HUES64 (cell line): Measurements from ENCODE around the gene EIF5. TPM values are rescaled to one million over a fixed set of nuclear protein-coding genes. Genes with fewer than 3 reads are reported as not detected.

Source experiments
- H3K27ac ChIP-seq: 2 replicates; pipeline ENCODE4 v1.7.0; 2013; ENCODE audit warnings: low read depth, low read length, inconsistent platforms
- H3K27me3 ChIP-seq: 2 replicates; pipeline ENCODE4 v1.6.1; 2013; ENCODE audit warnings: mild to moderate bottlenecking, low read length; ENCODE audit not compliant: insufficient read depth
- H3K36me3 ChIP-seq: 2 replicates; pipeline ENCODE4 v1.6.1; 2013; ENCODE audit warnings: mild to moderate bottlenecking, low read length; ENCODE audit not compliant: insufficient read depth
- H3K4me1 ChIP-seq: 2 replicates; pipeline ENCODE4 v1.6.1; 2013; ENCODE audit warnings: mild to moderate bottlenecking, low read length, moderate library complexity; ENCODE audit not compliant: insufficient read depth
- H3K4me3 ChIP-seq: 2 replicates; pipeline ENCODE4 v1.5.1; 2013; ENCODE audit warnings: mild to moderate bottlenecking, low read length, moderate library complexity
- H3K9ac ChIP-seq: 2 replicates; pipeline ENCODE4 v1.6.1; 2013; ENCODE audit warnings: mild to moderate bottlenecking, low read depth, low read length
- H3K9me3 ChIP-seq: 2 replicates; pipeline ENCODE4 v1.6.1; 2013; ENCODE audit warnings: low read depth, low read length; ENCODE audit not compliant: insufficient read depth
- WGBS: fragments of 150-250, 120-280 bp; methylation state at CpG from one replicate; pipeline ENCODE4 v1.1.7; 2013; ENCODE audit warnings: missing lambda C conversion rate; 5-methylcytosine and 5-hydroxymethylcytosine counted together
- polyA plus RNA-seq, 2 experiments: library from polyadenylated mRNA; stranded (reverse); fragments of 50-300 nt; gene quantifications; one replicate each; pipeline ENCODE4 v1.2.3, GENCODE V29; 2013

EIF5 gene
- 269 TPM for polyA plus RNA-seq (2013, experiment 1 of 2)
- 257 TPM for polyA plus RNA-seq (2013, experiment 2 of 2)

GRCh38 chr14:103333754-103334643, at the start of gene EIF5:
Gene EIF5 (plus strand): TSS chr14:103334237. CDS start chr14:103335861, 1,624 bp downstream.
- Histone ChIP-seq H3K36me3 (peaks cover 42% of the 10 kb centered on the region), H3K27ac (peak within 1 kb of the TSS; percentile 97), H3K27me3 (no peaks in the 10 kb centered on the region), H3K4me3 (peak within 1 kb of the TSS; percentile 89), H3K9me3 (no peaks in the 10 kb centered on the region), H3K4me1 (peaks cover 21% of the 10 kb centered on the region), H3K9ac (peak within 1 kb of the TSS; percentile 100)
- WGBS, result under 1% methylated on average over 103 of the region's 103 CpGs

- Histone ChIP-seq H3K4me3 (no peak overlapping the region), H3K4me1 (peaks cover 20% of the 10 kb centered on the region), H3K9me3 (no peaks in the 10 kb centered on the region), H3K27ac (peak overlapping the region; percentile 42; the same call in 1 of the 2 replicates), H3K27me3 (peaks cover 11% of the 10 kb centered on the region), H3K36me3 (no peaks in the 10 kb centered on the region), H3K9ac (no peak overlapping the region)
- WGBS, result 66% methylated on average over 9 of the region's 9 CpGs
These were observed 49.2 kb upstream of the EIF5 start for GRCh38 chr14:103284574-103285467.

DNA sequence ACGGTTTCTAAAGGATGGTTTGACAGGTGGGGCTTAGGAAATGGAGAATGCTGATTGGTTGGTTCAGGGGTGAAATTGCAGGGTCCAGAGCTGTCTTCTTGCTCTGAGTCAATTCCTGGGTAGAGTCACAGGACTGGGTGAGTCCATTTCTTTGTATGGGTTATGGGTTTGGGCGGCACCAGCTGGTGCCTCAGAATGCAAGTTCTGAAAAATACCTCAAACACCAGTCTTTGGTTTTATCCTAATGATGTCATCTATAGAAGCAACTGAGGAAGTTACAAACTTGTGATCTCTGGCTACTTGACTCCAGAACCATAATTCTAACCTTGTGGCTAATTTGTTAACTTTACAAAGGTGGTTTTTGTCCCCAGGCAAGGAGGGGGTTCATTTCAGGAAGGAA, 47.6 kb upstream of the EIF5 start:
- no peaks in the 10 kb centered on the region; the same call in 1 of the 2 replicates for H3K27me3 ChIP-seq
- peaks cover 18% of the 10 kb centered on the region for H3K4me1 ChIP-seq
- WGBS, result 95% methylated on average over 2 of the region's 2 CpGs
- no peak overlapping the region for H3K4me3 ChIP-seq
- H3K9me3 ChIP-seq, result no peaks in the 10 kb centered on the region
- no peak overlapping the region for H3K9ac ChIP-seq
- no peak overlapping the region for H3K27ac ChIP-seq
- no peaks in the 10 kb centered on the region for H3K36me3 ChIP-seq

DNA sequence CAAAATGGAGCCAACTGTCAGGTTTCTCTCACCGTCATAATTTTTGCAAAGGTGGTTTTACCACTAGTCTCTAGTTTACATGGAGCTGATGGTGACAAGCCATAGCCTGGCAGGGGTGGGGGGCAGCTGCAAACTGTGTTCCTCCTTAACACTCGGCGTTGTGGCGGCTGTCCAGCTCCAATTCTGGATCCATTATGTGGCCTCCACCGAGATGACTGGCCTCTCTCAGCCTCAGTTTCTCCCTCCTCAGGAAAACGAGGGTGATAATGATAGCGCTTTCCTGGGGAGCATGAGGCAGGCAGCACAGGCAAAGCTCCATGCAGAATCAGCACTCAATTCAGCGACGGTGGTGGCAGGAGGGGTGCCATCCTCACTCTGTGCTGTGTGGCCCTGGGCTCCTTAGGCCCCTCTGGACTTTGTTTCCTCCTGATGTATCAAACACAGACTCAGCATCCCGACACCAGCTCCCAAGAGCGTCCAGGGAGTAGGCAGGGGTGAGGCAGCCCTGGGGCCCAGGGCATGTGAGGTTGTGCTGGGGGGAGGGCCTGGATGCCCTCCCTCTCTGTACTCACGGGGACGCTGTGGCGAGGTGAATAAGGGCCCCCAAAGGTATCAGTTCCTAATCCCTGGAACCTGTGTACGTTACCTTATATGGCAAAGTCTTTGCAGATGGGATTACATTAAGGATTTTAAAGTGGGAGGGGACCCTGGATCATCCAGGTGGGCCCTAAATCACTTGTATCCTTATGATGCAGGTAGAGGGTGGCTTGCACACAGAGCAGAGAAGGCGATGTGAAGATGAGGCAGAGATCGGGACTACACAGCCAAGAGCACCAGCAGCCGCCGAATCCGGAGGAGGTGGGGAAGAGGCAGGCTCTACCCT, 46.8 kb upstream of the EIF5 start:
- Histone ChIP-seq H3K9me3 (no peaks in the 10 kb centered on the region), H3K4me1 (peaks cover 15% of the 10 kb centered on the region), H3K27ac (no peak overlapping the region), H3K4me3 (no peak overlapping the region), H3K27me3 (no peaks in the 10 kb centered on the region; the same call in 1 of the 2 replicates), H3K9ac (no peak overlapping the region), H3K36me3 (no peaks in the 10 kb centered on the region)
- 92% methylated on average over 20 of the region's 20 CpGs for WGBS

DNA sequence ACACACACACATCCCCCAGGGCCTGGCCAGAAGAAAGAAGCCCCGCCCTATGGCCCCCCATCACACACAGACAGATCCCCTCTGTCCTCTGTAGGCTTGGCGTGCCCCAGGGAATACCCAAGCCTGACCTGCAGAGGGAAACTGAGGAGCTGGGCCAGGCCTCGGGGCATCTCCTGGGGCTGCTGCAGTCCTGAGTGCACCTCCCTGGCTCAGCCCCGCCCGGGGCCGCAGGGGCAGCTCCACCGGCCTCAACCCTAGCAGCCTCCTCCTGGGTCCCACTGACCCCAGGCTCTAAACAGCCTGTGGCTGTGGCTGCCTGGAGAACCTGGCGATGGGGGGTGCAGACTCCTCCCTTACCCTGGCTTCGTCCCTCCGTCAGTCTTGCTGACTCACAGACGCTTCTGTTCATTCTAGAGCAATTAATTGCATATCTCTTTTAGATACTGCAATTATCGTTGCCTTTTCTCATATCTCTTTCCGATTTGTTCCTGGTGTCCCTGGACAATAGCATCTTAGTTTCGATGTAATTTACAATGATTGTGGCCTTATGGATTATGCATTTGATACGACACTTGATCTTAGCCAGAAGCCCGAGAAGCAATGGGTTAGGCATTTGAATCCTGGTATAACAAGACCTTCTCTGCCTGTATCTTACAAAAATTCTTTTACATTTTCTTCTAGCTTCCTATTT, 45.8 kb upstream of the EIF5 start:
- H3K9ac ChIP-seq, result no peak overlapping the region
- no peak overlapping the region for H3K4me3 ChIP-seq
- no peaks in the 10 kb centered on the region for H3K9me3 ChIP-seq
- no peaks in the 10 kb centered on the region; the same call in 1 of the 2 replicates for H3K27me3 ChIP-seq
- no peaks in the 10 kb centered on the region for H3K36me3 ChIP-seq
- WGBS, result 87% methylated on average over 16 of the region's 16 CpGs
- H3K4me1 ChIP-seq, result peaks cover 14% of the 10 kb centered on the region
- H3K27ac ChIP-seq, result no peak overlapping the region

DNA sequence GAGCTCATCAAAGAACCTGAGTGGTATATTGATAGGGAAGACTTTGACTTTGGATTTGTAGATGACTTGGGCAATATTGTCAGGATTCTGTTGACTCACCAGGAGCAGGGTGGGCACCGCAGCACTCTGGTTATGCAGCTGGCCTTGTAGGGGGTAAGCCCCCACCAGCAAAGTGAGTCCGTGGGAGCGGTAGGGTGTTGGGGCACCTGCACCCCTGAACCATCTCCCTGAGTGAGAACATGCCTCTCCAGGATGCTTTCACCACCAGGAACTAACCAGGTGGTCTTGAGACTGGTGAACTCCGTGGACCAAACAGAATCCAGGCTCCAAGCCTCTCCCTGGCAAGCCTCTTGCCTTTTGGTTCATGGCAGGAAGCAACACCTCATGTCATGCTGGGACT, 44.0 kb upstream of the EIF5 start:
- Histone ChIP-seq H3K9ac (no peak overlapping the region), H3K9me3 (no peaks in the 10 kb centered on the region), H3K4me1 (peaks cover 3% of the 10 kb centered on the region; the same call in 1 of the 2 replicates), H3K4me3 (no peak overlapping the region), H3K27ac (no peak overlapping the region), H3K36me3 (no peaks in the 10 kb centered on the region), H3K27me3 (no peaks in the 10 kb centered on the region)
- 93% methylated on average over 4 of the region's 4 CpGs for WGBS

DNA sequence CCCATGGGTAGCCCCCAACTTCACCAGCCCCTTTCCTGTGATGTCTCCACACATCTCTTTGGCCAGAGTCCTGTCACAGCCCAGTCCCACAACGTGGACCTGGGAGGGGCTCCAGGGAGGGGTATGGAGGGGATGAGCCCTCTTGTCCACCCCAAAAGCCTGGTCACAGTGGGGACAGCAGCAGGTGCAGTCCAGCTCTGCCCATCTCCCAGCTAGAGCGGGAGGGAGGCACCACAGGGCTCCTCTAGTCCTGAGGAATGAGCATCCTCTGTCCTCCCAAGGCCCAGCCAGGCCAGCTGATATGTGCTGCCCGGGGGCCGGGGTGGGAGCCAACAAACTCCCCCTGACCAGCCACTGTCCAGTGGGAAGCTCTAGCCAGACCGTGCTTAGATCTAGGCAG, 43.5 kb upstream of the EIF5 start:
- H3K36me3 ChIP-seq, result no peaks in the 10 kb centered on the region
- H3K27ac ChIP-seq, result no peak overlapping the region
- WGBS, result 90% methylated on average over 5 of the region's 5 CpGs
- no peaks in the 10 kb centered on the region for H3K27me3 ChIP-seq
- no peaks in the 10 kb centered on the region for H3K4me1 ChIP-seq
- no peak overlapping the region for H3K9ac ChIP-seq
- no peak overlapping the region for H3K4me3 ChIP-seq
- H3K9me3 ChIP-seq, result no peaks in the 10 kb centered on the region

DNA sequence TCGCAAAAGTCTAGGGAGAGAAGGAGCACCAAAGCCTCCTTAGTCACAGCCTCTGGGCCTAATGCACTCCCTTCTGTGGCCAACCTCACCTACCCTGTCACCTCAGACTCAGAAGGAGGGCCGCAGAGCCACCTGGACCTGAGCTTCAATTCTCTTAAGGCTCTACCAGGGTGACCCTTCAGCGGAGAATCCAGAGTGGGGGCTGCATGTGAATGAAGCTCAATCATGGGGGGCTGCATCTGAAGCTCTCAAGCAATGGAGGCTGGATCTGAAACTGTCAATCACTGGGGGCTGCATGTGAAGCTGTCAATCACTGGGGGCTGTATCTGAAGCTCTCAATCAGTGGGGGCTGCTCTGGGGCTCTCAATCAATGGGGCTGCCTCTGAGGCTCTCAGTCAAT, 43.1 kb upstream of the EIF5 start:
- H3K4me3 ChIP-seq, result no peak overlapping the region
- 96% methylated on average over 3 of the region's 3 CpGs for WGBS
- no peak overlapping the region for H3K27ac ChIP-seq
- H3K4me1 ChIP-seq, result no peaks in the 10 kb centered on the region
- H3K36me3 ChIP-seq, result no peaks in the 10 kb centered on the region
- H3K9me3 ChIP-seq, result no peaks in the 10 kb centered on the region
- H3K27me3 ChIP-seq, result no peaks in the 10 kb centered on the region
- H3K9ac ChIP-seq, result no peak overlapping the region

DNA sequence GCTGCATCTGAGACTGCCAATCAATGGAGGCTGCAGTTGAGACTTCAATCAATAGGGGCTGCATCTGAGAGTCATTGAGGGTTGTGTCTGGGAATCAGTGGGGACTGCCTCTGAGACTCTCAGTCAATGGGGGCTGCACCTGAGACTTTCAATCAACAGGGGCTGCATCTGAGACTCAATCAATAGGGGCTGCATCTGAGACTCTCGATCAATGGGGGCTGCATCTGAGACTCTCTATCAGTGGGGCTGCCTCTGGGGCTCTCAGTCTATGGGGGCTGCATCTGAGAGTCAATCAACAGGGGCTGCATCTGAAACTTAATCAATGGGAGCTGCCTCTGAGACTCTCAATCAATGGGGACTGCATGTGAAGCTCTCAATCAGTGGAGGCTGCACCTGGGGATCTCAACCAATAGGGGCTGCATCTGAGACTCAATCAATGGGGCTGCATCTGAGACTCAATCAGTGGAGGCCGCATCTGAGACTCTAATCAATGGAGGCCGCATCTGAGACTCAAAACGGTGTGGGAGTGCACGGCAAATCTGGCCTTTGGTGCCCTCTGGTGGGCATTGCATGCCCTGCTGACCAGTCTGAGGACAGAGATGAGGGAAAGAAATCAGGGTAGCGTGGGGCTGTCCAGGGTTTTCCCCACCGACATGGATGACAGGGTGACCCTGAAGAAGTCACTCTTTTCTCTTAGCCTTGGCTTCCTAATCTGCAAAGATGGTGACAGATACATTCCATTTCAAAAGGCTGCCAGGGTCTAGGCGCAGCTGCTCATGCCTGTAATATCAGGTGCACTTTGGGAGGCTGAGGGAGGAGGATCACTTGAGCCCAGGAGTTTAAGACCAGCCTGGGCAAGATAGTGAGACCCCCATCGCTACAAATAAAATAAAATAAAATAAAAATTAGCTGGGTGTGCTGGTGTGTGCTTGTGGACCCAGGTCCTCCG, 41.3 kb upstream of the EIF5 start:
- H3K9me3 ChIP-seq, result no peaks in the 10 kb centered on the region
- no peak overlapping the region for H3K27ac ChIP-seq
- no peak overlapping the region for H3K9ac ChIP-seq
- no peaks in the 10 kb centered on the region for H3K27me3 ChIP-seq
- no peaks in the 10 kb centered on the region for H3K36me3 ChIP-seq
- 51% methylated on average over 9 of the region's 10 CpGs for WGBS
- no peaks in the 10 kb centered on the region for H3K4me1 ChIP-seq
- H3K4me3 ChIP-seq, result no peak overlapping the region
